Loucy (cell line): ENCODE measurements around the gene OSBPL3.

Experiments
- H2AFZ ChIP-seq: fragments of 200-600 bp; sonication (generic); 2 replicates; pipeline ENCODE4 v1.6.0; 2016; ENCODE audit warnings: antibody characterized with exemption, mild to moderate bottlenecking, low read length, moderate library complexity
- H3F3A ChIP-seq: fragments of 200-600 bp; 2 replicates; pipeline ENCODE4 v1.6.0; 2016; ENCODE audit warnings: antibody characterized with exemption, low read depth, mild to moderate bottlenecking
- H3K27me3 ChIP-seq: fragments of 200-600 bp; sonication (generic); 2 replicates; pipeline ENCODE4 v1.6.1; 2014; ENCODE audit warnings: low read length, mild to moderate bottlenecking; ENCODE audit not compliant: insufficient read depth, poor library complexity, severe bottlenecking
- H3K36me3 ChIP-seq: fragments of 200-600 bp; sonication (generic); 2 replicates; pipeline ENCODE4 v1.6.1; 2016; ENCODE audit warnings: low read length; ENCODE audit not compliant: insufficient read depth
- H3K4me1 ChIP-seq: fragments of 200-600 bp; sonication (generic); 2 replicates; pipeline ENCODE4 v1.5.1; 2014; ENCODE audit warnings: low read length, mild to moderate bottlenecking; ENCODE audit not compliant: insufficient read depth, poor library complexity, severe bottlenecking
- H3K4me2 ChIP-seq: fragments of 200-600 bp; sonication (generic); 2 replicates; pipeline ENCODE4 v1.6.0; 2014; ENCODE audit warnings: antibody characterized with exemption, low read length, low read depth, mild to moderate bottlenecking; ENCODE audit not compliant: poor library complexity, severe bottlenecking
- H3K4me3 ChIP-seq: fragments of 200-600 bp; sonication (generic); 2 replicates; pipeline ENCODE4 v1.5.1; 2014; ENCODE audit warnings: low read length, mild to moderate bottlenecking, mixed read lengths; ENCODE audit not compliant: poor library complexity, severe bottlenecking
- H3K79me2 ChIP-seq: fragments of 200-600 bp; sonication (generic); 2 replicates; pipeline ENCODE4 v1.6.1; 2014; ENCODE audit warnings: low read length; ENCODE audit not compliant: insufficient read depth
- H3K9ac ChIP-seq: fragments of 200-600 bp; sonication (generic); 2 replicates; pipeline ENCODE4 v1.6.0; 2014; ENCODE audit warnings: mild to moderate bottlenecking, low read depth, low read length, moderate library complexity; ENCODE audit not compliant: poor library complexity, severe bottlenecking
- H3K9me2 ChIP-seq: fragments of 200-600 bp; sonication (generic); replicated peaks from 2 replicates; pipeline ENCODE4 v1.6.1; 2016; ENCODE audit warnings: low read depth, low read length, mixed read lengths
- H3K9me3 ChIP-seq: fragments of 200-600 bp; sonication (generic); 2 replicates; pipeline ENCODE4 v1.6.1; 2014; ENCODE audit warnings: mild to moderate bottlenecking, antibody characterized with exemption, low read length, low read depth; ENCODE audit not compliant: insufficient read depth
- H4K20me1 ChIP-seq: fragments of 200-600 bp; sonication (generic); 2 replicates; pipeline ENCODE4 v1.6.0; 2014; ENCODE audit warnings: antibody characterized with exemption, low read length, mild to moderate bottlenecking; ENCODE audit not compliant: insufficient read depth, poor library complexity, severe bottlenecking
- CTCF ChIP-seq: fragments of 200-600 bp; sonication (generic); conservative IDR thresholded peaks from 2 replicates; pipeline ENCODE4 v1.5.1; 2014; ENCODE audit warnings: mild to moderate bottlenecking, antibody characterized with exemption, low read length
- EZH2phosphoT487 ChIP-seq: fragments of 200-600 bp; IDR thresholded peaks from 2 replicates; pipeline ENCODE4 v1.6.1; 2018; ENCODE audit warnings: antibody characterized with exemption, mild to moderate bottlenecking, moderate library complexity, borderline replicate concordance

The OSBPL3 gene

GRCh38 chr7:24863626-24864025, 116.4 kb downstream of the OSBPL3 start:
- Histone ChIP-seq H2AFZ (no peak overlapping the region), H3K36me3 (peaks cover 69% of the 10 kb centered on the region), H3K4me2 (no peak overlapping the region), H3F3A (no peaks in the 10 kb centered on the region), H3K4me1 (no peaks in the 10 kb centered on the region), H3K4me3 (no peak overlapping the region), H4K20me1 (no peaks in the 10 kb centered on the region), H3K27me3 (no peaks in the 10 kb centered on the region), H3K9me3 (no peaks in the 10 kb centered on the region), H3K9me2 (no peaks in the 10 kb centered on the region), H3K79me2 (no peaks in the 10 kb centered on the region), H3K9ac (no peak overlapping the region)
- TF ChIP-seq EZH2phosphoT487 (no peak), CTCF (no peak)

DNA sequence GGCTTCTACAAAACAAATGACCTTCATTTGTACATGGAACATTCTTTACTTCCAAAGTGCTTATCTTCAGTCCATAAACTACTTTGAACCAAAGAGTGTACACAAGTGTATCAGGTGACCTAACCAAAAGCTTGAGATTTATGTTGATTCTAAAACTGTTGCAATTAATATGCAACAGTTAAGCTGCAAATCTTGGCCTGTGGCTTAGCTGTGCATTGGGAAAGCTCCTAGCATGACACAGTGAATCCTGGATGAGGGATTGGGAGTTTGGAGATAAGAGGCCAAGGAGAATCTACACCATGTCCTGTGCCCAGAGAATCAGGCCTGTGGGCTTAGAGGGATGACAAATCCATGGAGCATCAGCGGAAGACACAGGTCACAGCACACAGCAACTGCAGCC, 117.5 kb downstream of the OSBPL3 start:
- no peaks in the 10 kb centered on the region for H3K4me1 ChIP-seq
- H4K20me1 ChIP-seq = no peaks in the 10 kb centered on the region
- no peak overlapping the region for H3K4me3 ChIP-seq
- no peak overlapping the region for H3K9ac ChIP-seq
- TF ChIP-seq CTCF = no peak
- TF ChIP-seq EZH2phosphoT487 = no peak
- H2AFZ ChIP-seq = no peak overlapping the region
- H3F3A ChIP-seq = no peaks in the 10 kb centered on the region
- no peak overlapping the region for H3K4me2 ChIP-seq
- no peaks in the 10 kb centered on the region for H3K27me3 ChIP-seq
- H3K79me2 ChIP-seq = no peaks in the 10 kb centered on the region
- H3K9me2 ChIP-seq = no peaks in the 10 kb centered on the region
- no peaks in the 10 kb centered on the region for H3K9me3 ChIP-seq
- peaks cover 73% of the 10 kb centered on the region for H3K36me3 ChIP-seq

DNA sequence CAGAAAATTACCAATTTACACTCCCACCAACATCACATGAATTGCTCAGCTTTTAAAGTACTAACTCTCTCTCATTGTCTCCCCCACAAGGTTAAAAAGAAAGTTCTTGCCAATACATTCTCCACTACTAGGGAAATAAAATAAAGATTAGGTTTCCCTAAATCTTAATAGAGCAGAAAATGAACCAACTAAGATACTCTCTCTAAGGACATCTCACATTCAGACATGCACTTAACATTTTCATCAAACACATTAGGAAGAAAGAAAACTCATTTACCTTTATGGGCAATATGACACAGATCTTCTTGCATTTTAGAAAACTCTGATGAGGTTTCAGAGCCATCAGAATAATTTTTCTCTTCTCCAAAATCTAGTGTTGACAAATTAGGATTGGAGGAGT, 118.6 kb downstream of the OSBPL3 start:
- no peaks in the 10 kb centered on the region for H3K27me3 ChIP-seq
- TF ChIP-seq CTCF (no peak), EZH2phosphoT487 (no peak)
- H3K36me3 ChIP-seq = peaks cover 69% of the 10 kb centered on the region

More for the DNA sequence above, 118.6 kb downstream of the OSBPL3 start:
- no peak overlapping the region for H3K9ac ChIP-seq
- no peak overlapping the region for H3K4me2 ChIP-seq
- no peaks in the 10 kb centered on the region for H3K9me3 ChIP-seq
- no peak overlapping the region for H2AFZ ChIP-seq
- H3F3A ChIP-seq = no peaks in the 10 kb centered on the region
- no peak overlapping the region for H3K4me3 ChIP-seq
- no peaks in the 10 kb centered on the region for H4K20me1 ChIP-seq
- H3K79me2 ChIP-seq = no peaks in the 10 kb centered on the region
- H3K9me2 ChIP-seq = no peaks in the 10 kb centered on the region
- H3K4me1 ChIP-seq = no peaks in the 10 kb centered on the region
